HepG2 (cell line): ENCODE data around the gene PTPRM. TPM values are rescaled to one million over a fixed set of nuclear protein-coding genes. Genes with fewer than 3 reads are reported as not detected.

Experiments used
- ARNTL ChIP-seq: sonication (generic); formaldehyde crosslinking; IDR thresholded peaks from 2 replicates; pipeline ENCODE4 v1.4.0; 2020; ENCODE audit warnings: mild to moderate bottlenecking, missing genetic modification reagents
- DDIT3 ChIP-seq: sonication (generic); formaldehyde crosslinking; IDR thresholded peaks from 2 replicates; pipeline ENCODE4 v1.4.0; 2020; ENCODE audit warnings: mild to moderate bottlenecking, missing genetic modification reagents
- GABPB1 ChIP-seq: IDR thresholded peaks from 2 replicates; pipeline ENCODE4 v1.6.1; 2016; ENCODE audit warnings: mild to moderate bottlenecking, missing genetic modification reagents, moderate library complexity, missing compliant biosample characterization
- REL ChIP-seq: sonication (generic); formaldehyde crosslinking; conservative IDR thresholded peaks from 2 replicates; pipeline ENCODE4 v1.8.0; 2022; ENCODE audit warnings: mild to moderate bottlenecking, missing genetic modification reagents, moderate library complexity
- SOX6 ChIP-seq, 2 experiments: fragments of 450-650 bp in 1 of 2; sonication (generic) in 1 of 2; formaldehyde crosslinking in 1 of 2; IDR thresholded peaks; 2 replicates each; pipeline versions ENCODE4 v1.4.0 to v1.6.1; 2017 to 2020; ENCODE audit warnings: antibody characterized with exemption in 1 of 2, mild to moderate bottlenecking in 1 of 2, missing genetic modification reagents in 1 of 2
- TCF7 ChIP-seq: sonication (generic); IDR thresholded peaks from 2 replicates; pipeline ENCODE4 v1.6.1; 2016; ENCODE audit warnings: antibody characterized with exemption, low read depth
- TGIF2 ChIP-seq: IDR thresholded peaks from 2 replicates; pipeline ENCODE4 v1.6.1; 2016; ENCODE audit warnings: control low read depth, missing compliant biosample characterization
- THAP9 ChIP-seq: sonication (generic); formaldehyde crosslinking; IDR thresholded peaks from 2 replicates; pipeline ENCODE4; 2020; ENCODE audit warnings: missing genetic modification reagents, mild to moderate bottlenecking, borderline replicate concordance
- ZNF407 ChIP-seq: sonication (generic); formaldehyde crosslinking; IDR thresholded peaks from one replicate; pipeline ENCODE4 v1.5.1; 2020; ENCODE audit warnings: mild to moderate bottlenecking, missing genetic modification reagents; ENCODE audit errors: not compliant biosample characterization
- ZNF430 ChIP-seq: sonication (generic); formaldehyde crosslinking; IDR thresholded peaks from 2 replicates; pipeline ENCODE4 v1.9.0; 2021; ENCODE audit warnings: mild to moderate bottlenecking, missing genetic modification reagents
- polyA plus RNA-seq, 8 experiments: library from polyadenylated mRNA; depleted of rRNA in 3 of 8; stranded (reverse) in 7 of 8; unstranded in 1 of 8; fragments of >200 nt; fragmentation: Illumina TruSeq in 4 of 8; extraction: Trizol in 4 of 8; gene quantifications; 2 replicates each; pipeline versions ENCODE4 v1.2.1 to v1.2.3, GENCODE V29; 2011 to 2016; ENCODE audit warnings: low read depth in 4 of 8, missing spikeins in 1 of 8, mixed read lengths in 1 of 8; ENCODE audit not compliant: insufficient read depth in 1 of 8
- total RNA-seq, 5 experiments: library from RNA; depleted of rRNA; stranded (reverse); fragments of >200 nt; fragmentation: Illumina TruSeq; extraction: Trizol; gene quantifications; 2 replicates each; pipeline ENCODE4 v1.2.3, GENCODE V29; 2016; ENCODE audit warnings: low read depth in 1 of 5
- TF ChIP-seq, protein P1 (sequence below): sonication (generic); formaldehyde crosslinking; IDR thresholded peaks from 2 replicates; pipeline ENCODE4 v1.5.0; 2020; ENCODE audit warnings: missing genetic modification reagents

Gene PTPRM
- total and polyA plus RNA-seq, 2 of the 13 experiments (the other 11 are each of a cell fraction or from before 2014, with no cell fraction given): 12.6 to 108 TPM

DNA sequence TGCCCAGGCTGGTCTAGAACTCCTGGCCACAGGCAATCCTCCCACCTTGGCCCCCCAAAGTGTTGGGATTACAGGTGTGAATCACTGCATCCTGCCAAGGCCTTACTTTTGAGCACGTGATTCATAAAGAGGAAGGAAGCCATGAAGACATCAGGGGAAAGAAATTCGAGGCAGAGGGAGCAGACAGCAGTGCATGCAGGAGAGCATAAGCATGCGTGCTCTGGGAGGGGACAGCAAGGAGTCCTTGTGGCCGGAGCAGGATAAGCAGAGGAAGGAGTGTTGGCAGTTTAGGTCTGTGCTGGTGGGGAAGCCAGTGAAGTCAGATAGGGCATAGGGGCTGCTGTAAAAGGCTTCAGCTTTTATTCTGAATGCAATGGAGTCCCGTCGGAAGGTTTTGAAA is 641.6 kb downstream of the PTPRM start (continued):
- TF ChIP-seq DDIT3 (CRISPR knock-in tag): no peak
- no peak for TF ChIP-seq SOX6 (IDR thresholded peaks at IDR 0.05)
- no peak for TF ChIP-seq SOX6 (CRISPR knock-in tag; IDR thresholded peaks at IDR 0.05)
- no peak for TF ChIP-seq TCF7
- TF ChIP-seq THAP9 (CRISPR knock-in tag): no peak
- TF ChIP-seq, protein P1, sequence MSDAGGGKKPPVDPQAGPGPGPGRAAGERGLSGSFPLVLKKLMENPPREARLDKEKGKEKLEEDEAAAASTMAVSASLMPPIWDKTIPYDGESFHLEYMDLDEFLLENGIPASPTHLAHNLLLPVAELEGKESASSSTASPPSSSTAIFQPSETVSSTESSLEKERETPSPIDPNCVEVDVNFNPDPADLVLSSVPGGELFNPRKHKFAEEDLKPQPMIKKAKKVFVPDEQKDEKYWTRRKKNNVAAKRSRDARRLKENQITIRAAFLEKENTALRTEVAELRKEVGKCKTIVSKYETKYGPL: no peak
- no peak for TF ChIP-seq ZNF407 (CRISPR knock-in tag)
- no peak for TF ChIP-seq ARNTL (CRISPR knock-in tag)
- TF ChIP-seq ZNF430 (CRISPR knock-in tag): no peak
- no peak for TF ChIP-seq REL (CRISPR knock-in tag)
- no peak for TF ChIP-seq TGIF2
- no peak for TF ChIP-seq GABPB1 (CRISPR knock-in tag)
